Raji (cell line): Measurements from ENCODE around the gene GARRE1.

ENCODE experiments used
- POLR2A ChIP-seq: IDR thresholded peaks from 2 replicates; pipeline ENCODE4 v1.6.1; 2011; ENCODE audit warnings: low read depth, low read length, control low read depth; ENCODE audit not compliant: insufficient read depth

Gene GARRE1

GRCh38 chr19:34273121-34273520, 18.8 kb downstream of the GARRE1 start:
- no peak for TF ChIP-seq POLR2A

GRCh38 chr19:34274284-34274826, 20.0 kb downstream of the GARRE1 start:
- TF ChIP-seq POLR2A = no peak

- TF ChIP-seq POLR2A = no peak
These were observed 20.7 kb downstream of the GARRE1 start for GRCh38 chr19:34274827-34275625.

- TF ChIP-seq POLR2A = no peak
These were observed 21.4 kb downstream of the GARRE1 start for GRCh38 chr19:34275705-34276104.

DNA sequence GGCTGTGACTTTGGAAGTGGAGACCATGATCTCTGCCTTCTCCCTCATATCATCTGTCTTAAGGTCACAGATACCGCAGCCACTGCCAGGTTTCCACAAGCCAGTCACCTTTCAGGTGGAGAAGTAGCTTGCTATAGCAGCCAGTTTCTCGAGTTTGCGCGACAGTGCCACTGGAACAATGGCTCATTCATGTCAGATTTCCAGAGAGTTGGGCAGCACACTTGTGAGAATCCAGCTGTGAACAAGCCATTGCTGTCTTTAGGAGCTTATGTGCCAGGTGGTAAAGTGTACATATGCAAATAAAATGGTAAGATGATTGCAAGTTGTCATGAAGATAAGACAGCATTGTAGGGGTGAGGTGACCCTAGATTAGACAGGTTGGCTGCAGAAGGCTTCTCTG, 22.3 kb downstream of the GARRE1 start:
- TF ChIP-seq POLR2A = no peak

DNA sequence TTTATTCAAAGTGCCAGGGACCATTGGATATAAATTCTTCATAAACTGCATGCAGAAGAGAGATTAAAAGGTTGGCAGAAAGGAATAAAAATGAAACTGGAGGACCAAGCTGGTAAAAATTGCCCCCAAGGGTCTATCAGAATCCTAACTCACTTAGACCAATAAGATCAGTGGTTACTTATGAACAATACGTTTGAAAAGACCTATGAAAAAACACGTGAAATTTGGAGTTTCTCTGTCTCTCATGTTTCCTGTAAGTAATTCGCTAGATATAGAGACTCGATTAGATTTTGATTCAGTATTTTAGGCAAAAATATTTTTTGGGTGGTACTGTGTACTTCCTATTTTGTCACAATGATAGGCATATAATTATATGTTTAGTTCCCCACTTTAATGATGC, 22.9 kb downstream of the GARRE1 start:
- TF ChIP-seq POLR2A = no peak

- TF ChIP-seq POLR2A = no peak
These were observed 24.4 kb downstream of the GARRE1 start for GRCh38 chr19:34278783-34279182.

DNA sequence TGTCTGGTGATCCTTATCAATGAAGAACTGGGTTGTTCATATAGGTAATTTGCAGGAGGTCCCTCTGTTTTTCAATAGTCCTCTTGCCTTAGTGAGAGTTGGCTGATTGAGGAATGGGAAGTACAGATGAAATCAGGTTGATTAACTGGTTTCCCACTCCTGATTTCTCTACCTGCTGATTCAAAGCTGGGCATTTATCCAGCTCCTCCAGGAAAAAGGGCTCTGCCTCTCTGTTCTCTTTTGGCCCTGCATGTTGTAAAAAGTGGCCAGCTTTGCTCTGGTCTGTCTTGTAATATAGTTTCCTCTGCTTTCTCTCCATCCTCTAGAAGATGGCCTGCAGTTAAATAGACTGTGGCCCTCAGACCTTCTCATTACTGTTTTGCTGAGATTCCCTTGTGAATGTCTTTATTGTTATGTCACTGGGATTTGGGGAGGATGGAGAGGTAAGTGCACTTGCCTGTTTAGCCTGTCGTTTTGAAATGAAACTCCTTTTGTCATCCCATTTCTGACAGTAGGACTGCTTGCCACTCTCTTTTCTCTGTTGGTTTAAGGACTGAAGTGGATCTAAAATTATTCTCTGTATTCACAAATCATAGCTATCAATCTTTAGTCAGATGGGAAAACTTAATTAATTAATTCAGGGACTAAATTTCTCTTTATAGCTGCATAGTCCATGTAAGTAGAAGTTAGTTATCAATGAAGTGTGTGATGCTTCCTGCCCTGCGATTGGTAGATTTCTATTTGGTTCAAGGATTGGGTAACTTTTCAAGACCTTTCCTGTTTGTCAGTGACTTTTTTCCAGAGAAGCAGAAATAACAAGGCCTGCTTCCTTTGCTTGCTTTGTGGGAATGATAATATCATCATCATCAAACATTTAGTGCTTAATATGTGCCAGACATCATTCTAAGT, 28.5 kb downstream of the GARRE1 start:
- no peak for TF ChIP-seq POLR2A

GRCh38 chr19:34284505-34284904, 30.2 kb downstream of the GARRE1 start:
- TF ChIP-seq POLR2A = no peak

DNA sequence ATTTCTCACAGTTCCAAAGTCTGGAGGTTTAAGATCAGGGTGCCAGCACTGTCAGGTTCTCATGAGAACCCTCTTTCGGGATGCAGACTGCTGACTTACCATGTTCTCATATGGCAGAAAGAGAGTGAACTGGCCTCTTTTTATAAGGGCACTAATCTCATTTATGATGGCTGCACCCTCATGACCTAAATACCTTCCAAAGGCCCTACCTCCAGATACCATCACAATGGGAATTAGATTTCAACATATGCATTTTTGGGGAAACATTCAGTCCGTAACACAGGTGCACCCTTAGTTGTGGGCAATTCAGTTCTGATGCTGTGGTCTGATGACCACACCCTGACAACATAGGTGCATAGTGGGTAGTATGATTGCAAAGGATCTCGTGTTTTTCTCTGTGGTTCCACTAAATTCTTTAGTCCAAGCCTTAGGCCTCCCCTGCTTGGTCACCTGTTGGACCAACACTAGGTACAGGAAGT, 33.3 kb downstream of the GARRE1 start:
- TF ChIP-seq POLR2A = no peak

GRCh38 chr19:34288381-34288780, 34.0 kb downstream of the GARRE1 start:
- TF ChIP-seq POLR2A = no peak

- no peak for TF ChIP-seq POLR2A
These were observed 36.9 kb downstream of the GARRE1 start for GRCh38 chr19:34291235-34291634.

GRCh38 chr19:34295103-34295502, 40.7 kb downstream of the GARRE1 start:
- TF ChIP-seq POLR2A = no peak

DNA sequence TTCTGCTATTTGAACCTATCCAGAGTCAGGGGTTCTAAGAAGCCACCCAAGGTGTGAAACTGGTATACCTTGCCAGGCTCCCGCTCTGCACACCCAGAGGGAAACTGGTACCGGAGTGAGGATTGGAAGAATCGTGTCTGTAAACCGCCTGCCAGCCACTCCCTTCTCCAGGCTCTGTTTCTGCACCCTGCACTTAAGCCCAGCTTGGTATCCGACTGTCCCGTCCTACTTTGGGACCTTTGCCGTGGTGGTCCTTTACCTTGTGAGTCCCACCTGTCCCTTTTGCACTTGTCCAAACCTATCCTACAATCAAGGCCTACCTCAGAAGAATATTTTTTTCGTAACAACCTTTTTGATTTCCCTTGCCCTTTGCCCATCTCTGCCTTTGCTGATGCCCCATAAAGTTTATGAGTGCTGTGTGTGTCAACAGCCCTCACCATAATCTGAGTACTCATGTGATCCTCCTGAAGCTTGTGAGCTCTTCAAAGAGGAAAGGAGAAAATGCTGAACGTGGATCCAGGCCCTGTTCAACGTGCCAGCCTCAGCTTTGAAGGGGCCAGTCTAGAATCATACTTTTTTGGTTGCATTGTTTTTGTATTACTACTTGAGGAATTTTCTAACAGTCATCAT, 44.7 kb downstream of the GARRE1 start:
- no peak for TF ChIP-seq POLR2A

- TF ChIP-seq POLR2A = no peak
These were observed 45.2 kb downstream of the GARRE1 start for GRCh38 chr19:34299576-34299975.
